GM13977 (cell line): ENCODE data around the gene CACNA2D3.

ENCODE experiments used
- DNase-seq: peaks from one replicate; pipeline ENCODE4 v3.0.0; 2012; ENCODE audit warnings: low spot score
- CTCF ChIP-seq: IDR thresholded peaks from 2 replicates; pipeline ENCODE4 v1.5.1; 2012; ENCODE audit warnings: mild to moderate bottlenecking, control low read depth; ENCODE audit not compliant: insufficient read depth; ENCODE audit errors: extremely low read depth, missing control alignments
- in situ Hi-C: fragments of 300-500 bp; cut with MboI; formaldehyde crosslinking; loops from one replicate; pipeline ENCODE4 v1.12.0; 2022; ENCODE audit warnings: low sequenced_read_pairs, low pct_unique_long_range_greater_than_20kb, mixed read lengths, inconsistent platforms; ENCODE audit not compliant: unreplicated experiment

Gene CACNA2D3

GRCh38 chr3:54343495-54343894 is 221.1 kb downstream of the CACNA2D3 start:
- in situ Hi-C loops: no loop called here
- no peak for TF ChIP-seq CTCF
- DNase-seq: no peak

- no peak for DNase-seq
- no peak for TF ChIP-seq CTCF
- in situ Hi-C loops: no loop called here
Observed at GRCh38 chr3:54344601-54345231, 222.4 kb downstream of the CACNA2D3 start.

GRCh38 chr3:54345847-54346375 is 223.6 kb downstream of the CACNA2D3 start:
- no peak for TF ChIP-seq CTCF
- no peak for DNase-seq
- in situ Hi-C loops: no loop called here

- TF ChIP-seq CTCF: no peak
- in situ Hi-C loops: no loop called here
- no peak for DNase-seq
Observed at GRCh38 chr3:54347060-54347459, 224.7 kb downstream of the CACNA2D3 start.

GRCh38 chr3:54347933-54348332 is 225.6 kb downstream of the CACNA2D3 start:
- in situ Hi-C loops: no loop called here
- no peak for DNase-seq
- no peak for TF ChIP-seq CTCF

- in situ Hi-C loops: no loop called here
- no peak for DNase-seq
- no peak for TF ChIP-seq CTCF
Observed at GRCh38 chr3:54349231-54349652, 226.9 kb downstream of the CACNA2D3 start.

GRCh38 chr3:54349691-54350090 is 227.3 kb downstream of the CACNA2D3 start:
- DNase-seq: no peak
- in situ Hi-C loops: no loop called here

More at GRCh38 chr3:54349691-54350090, 227.3 kb downstream of the CACNA2D3 start:
- TF ChIP-seq CTCF: no peak
